Neutrophil (primary cell): ENCODE measurements around the gene TMUB1.

Experiments
- H3K27ac ChIP-seq: fragments of 200-600 bp; sonication (generic); 2 replicates; pipeline ENCODE4 v1.5.1; 2016; ENCODE audit warnings: mild to moderate bottlenecking, moderate library complexity
- H3K27me3 ChIP-seq: fragments of 200-600 bp; sonication (generic); 2 replicates; pipeline ENCODE4 v1.6.0; 2016; ENCODE audit warnings: mild to moderate bottlenecking
- H3K36me3 ChIP-seq: fragments of 200-600 bp; sonication (generic); 2 replicates; pipeline ENCODE4 v1.5.1; 2017
- H3K4me1 ChIP-seq, 2 experiments: fragments of 200-600 bp in 1 of 2; sonication (generic) in 1 of 2; 1 replicate in 1 of 2; 2 replicates in 1 of 2; pipeline versions ENCODE4 v1.5.1 to v1.6.1; 2013 to 2016; ENCODE audit warnings: low read depth in 1 of 2, low read length in 1 of 2, mild to moderate bottlenecking in 1 of 2, moderate library complexity in 1 of 2; ENCODE audit not compliant: control insufficient read depth in 1 of 2, insufficient read depth in 1 of 2
- H3K4me3 ChIP-seq, 2 experiments: fragments of 200-600 bp in 1 of 2; sonication (generic) in 1 of 2; 1 replicate in 1 of 2; 2 replicates in 1 of 2; pipeline ENCODE4 v1.5.1; 2013 to 2016; ENCODE audit warnings: low read depth in 1 of 2, low read length in 1 of 2, mild to moderate bottlenecking in 1 of 2, moderate library complexity in 1 of 2
- H3K9me3 ChIP-seq: fragments of 200-600 bp; sonication (generic); 2 replicates; pipeline ENCODE4 v1.5.1; 2016
- CTCF ChIP-seq: fragments of 200-600 bp; sonication (generic); IDR thresholded peaks from 2 replicates; pipeline ENCODE4 v1.5.1; 2016; ENCODE audit warnings: antibody characterized with exemption

Gene TMUB1

GRCh38 chr7:151110941-151111645, 27.8 kb upstream of the TMUB1 start:
- peak; percentile 66 for TF ChIP-seq CTCF
- Histone ChIP-seq H3K27me3 (peaks cover 33% of the 10 kb centered on the region), H3K9me3 (no peaks in the 10 kb centered on the region), H3K36me3 (no peaks in the 10 kb centered on the region), H3K27ac (no peak overlapping the region), H3K4me3 (no peak overlapping the region), H3K4me1 (peaks cover 0 to 3% of the 10 kb centered on the region in 2 experiments)

GRCh38 chr7:151110236-151110940, 27.1 kb upstream of the TMUB1 start:
- Histone ChIP-seq H3K36me3 (no peaks in the 10 kb centered on the region), H3K27me3 (peaks cover 26% of the 10 kb centered on the region), H3K9me3 (no peaks in the 10 kb centered on the region), H3K4me1 (no peaks in the 10 kb centered on the region), H3K27ac (no peak overlapping the region), H3K4me3 (no peak overlapping the region)
- no peak for TF ChIP-seq CTCF

- Histone ChIP-seq H3K4me1 (no peaks in the 10 kb centered on the region), H3K27me3 (peaks cover 19% of the 10 kb centered on the region), H3K36me3 (no peaks in the 10 kb centered on the region), H3K9me3 (no peaks in the 10 kb centered on the region), H3K27ac (no peak overlapping the region), H3K4me3 (no peak overlapping the region)
- no peak for TF ChIP-seq CTCF
Measured at GRCh38 chr7:151109094-151110048, 26.1 kb upstream of the TMUB1 start.

GRCh38 chr7:151107882-151108281, 24.6 kb upstream of the TMUB1 start:
- Histone ChIP-seq H3K4me1 (no peaks in the 10 kb centered on the region), H3K27me3 (peaks cover 4% of the 10 kb centered on the region), H3K9me3 (no peaks in the 10 kb centered on the region), H3K36me3 (no peaks in the 10 kb centered on the region), H3K27ac (no peak overlapping the region), H3K4me3 (no peak overlapping the region)
- no peak for TF ChIP-seq CTCF

- no peaks in the 10 kb centered on the region for H3K36me3 ChIP-seq
- no peaks in the 10 kb centered on the region for H3K4me1 ChIP-seq
- no peak overlapping the region for H3K4me3 ChIP-seq
- no peak for TF ChIP-seq CTCF
- H3K27me3 ChIP-seq: no peaks in the 10 kb centered on the region
- no peak overlapping the region for H3K27ac ChIP-seq
- no peaks in the 10 kb centered on the region for H3K9me3 ChIP-seq
Measured at GRCh38 chr7:151104411-151105235, 21.3 kb upstream of the TMUB1 start.
